HG03469 (cell line): ENCODE results near the gene CDK14.

ENCODE experiments used
- ATAC-seq: cut with Tn5 transposase; IDR thresholded peaks from one replicate; pipeline ENCODE4 v1.9.1; 2021; ENCODE audit warnings: mild to moderate bottlenecking, moderate library complexity, moderate number of reproducible peaks; ENCODE audit not compliant: unreplicated experiment

The CDK14 gene

DNA sequence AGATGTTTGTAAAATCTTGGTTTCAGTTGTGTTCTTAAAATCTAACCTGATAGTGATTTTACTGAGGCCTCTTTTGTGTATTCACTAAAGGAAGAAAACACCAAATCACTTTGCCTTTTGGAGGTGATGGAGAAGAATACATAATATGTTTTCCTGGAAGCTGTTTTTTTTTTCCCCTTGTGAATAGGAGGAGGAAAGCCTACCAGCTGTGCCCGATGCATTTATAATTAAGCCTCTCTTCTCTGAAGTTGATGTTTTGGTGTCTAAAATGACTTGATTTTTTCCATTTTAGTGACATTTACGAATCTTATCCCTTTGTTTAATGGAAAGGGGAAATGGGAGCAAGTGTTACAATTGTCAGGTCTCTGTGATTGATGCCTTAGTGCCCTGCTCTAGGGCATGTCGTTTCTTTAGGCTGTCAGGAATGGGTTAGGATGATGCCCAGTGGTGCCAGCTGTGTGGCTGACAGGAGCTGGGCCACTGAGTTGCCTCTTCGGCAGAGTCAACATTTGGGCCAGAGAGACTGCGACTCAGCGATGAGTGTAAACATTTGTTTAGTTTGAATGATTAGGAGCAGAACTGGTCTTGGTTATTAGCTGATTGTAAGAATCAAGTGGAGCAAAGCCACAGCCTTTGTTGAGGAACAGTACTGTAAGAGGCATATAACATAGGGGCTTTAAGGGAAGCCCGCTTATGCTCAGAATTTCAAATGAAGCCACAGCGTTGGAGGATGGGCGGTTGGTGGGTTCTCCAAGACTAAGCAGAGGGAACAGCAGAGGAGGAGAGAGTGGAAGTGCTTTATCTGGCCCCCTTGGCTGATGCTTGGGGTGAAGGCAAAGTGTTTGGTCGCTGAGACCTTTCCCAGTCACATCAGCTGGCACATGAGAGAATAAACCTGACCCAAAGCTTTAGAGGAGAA lies 81.6 kb downstream of the CDK14 start:
- no peak for ATAC-seq

DNA sequence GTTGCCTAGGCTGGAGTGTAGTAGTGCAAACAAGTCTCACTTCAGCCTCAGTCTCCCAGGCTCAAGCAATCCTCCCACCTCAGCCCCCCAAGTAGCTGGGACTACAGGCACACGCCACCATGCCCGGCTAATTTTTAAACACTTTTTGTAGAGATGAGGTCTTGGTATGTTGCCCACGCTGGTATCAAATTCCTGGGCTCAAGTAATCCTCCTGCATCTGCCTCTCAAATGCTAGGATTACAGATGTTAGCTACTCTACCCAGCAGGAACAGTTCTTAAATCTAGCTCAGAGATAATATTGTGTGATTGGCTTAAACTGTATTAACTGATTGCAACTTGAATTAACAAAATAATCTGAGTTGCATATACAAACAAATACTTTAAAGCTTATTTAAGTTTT lies 82.9 kb downstream of the CDK14 start:
- ATAC-seq = no peak

DNA sequence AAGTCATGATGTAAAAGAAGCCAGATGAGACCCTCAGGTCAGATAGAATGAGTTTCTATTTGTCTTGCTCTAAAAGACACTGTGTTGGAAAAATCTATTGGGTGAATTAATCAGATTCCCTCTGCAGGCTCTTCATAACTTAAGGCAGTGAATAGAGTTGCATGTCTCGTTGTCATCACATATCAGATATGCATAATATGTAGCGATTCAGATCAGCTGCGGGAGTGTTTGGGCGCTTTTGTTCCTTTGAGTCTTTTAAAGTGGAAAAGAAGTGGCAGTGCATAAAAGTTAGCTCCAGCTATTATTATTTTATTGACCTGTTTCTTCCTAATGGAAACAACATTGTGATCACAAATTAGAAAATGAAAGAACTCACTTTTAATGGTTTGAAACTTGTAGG lies 84.4 kb downstream of the CDK14 start:
- no peak for ATAC-seq

DNA sequence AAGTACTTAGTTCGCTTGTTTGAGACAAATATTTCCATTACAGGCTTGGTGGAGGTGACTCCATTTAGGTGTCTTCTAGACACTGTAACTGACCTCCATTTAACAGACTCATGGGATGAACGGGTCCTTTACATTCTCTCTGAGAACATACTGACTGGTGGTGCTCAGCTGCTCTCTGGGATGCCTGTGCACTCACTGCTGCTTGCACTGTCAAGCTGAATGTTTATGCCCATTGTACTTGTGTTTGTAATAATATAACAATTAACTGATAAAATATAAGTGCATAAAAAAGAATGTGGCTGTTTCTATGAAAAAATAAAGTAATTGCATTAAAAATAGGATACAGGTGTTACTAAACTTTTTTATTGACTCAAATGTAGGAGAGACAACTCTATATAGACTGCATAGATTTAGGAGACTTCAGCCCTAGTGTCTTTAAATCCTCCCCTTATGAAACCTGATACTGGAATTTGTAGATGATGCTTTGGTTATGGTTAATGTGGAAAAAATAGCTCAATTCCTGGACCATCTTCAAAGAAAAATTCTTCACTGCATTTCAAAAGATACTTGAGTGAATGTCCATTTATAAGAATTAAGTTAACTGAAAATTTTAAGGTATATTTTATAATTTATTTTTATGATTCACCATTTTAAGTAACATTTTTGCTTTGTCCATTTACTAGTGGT lies 85.4 kb downstream of the CDK14 start:
- no peak for ATAC-seq

DNA sequence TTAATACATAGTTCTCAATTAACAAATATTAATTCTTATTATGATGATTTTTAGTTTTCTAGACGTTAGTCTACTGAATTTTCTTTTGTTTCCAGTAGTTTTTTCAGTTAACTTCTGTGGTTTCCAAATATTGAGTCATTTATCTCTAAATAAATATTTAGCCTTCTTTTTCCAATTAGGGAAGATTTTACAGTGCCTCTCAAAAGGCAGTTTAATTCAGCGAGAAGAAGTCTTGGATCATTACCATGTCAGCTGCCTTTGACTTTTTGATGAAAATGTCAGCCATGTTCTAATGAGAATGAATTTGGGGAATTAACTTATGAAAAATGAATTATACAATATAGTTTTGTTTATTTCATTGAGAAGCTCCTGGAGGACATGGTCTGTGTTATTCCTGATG lies 90.0 kb downstream of the CDK14 start:
- no peak for ATAC-seq

DNA sequence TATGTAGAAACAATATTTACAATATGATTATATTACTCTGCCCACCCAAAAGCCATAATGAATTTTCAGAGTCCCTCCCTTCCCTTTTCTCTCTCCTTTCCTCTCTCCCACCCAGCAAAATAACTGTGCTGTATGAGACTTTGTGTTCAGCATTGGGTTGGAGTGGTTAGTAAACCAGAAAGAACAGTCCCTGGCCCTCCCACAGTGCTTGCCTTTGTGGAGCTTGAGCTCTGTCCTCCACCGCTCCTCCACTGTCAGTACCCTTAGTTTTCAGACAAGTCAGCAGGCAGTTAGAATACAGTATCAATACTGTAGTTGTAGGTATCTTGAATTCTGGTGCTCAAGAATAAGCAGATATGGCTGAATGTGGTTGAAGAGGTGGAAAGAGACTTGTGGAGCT lies 92.7 kb downstream of the CDK14 start:
- ATAC-seq = no peak

DNA sequence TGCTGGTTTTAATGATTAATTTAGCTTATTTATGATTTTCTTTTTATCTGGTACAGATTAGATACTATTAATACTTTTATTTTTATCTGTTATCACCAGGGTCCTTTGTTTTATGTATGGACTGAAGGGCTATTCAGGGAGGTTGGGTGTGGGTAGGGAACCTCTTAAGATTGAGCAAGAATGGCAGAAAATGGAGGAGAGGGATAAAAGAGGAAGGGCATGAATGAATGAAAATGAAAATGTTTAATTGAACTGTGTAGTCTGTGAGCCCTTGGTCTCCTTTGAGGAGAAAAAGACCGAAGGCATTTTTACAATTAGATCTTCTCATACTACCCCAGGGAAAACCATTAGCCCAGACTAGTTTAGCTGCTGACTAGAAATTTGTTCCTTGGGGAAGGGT lies 93.1 kb downstream of the CDK14 start:
- ATAC-seq = no peak

DNA sequence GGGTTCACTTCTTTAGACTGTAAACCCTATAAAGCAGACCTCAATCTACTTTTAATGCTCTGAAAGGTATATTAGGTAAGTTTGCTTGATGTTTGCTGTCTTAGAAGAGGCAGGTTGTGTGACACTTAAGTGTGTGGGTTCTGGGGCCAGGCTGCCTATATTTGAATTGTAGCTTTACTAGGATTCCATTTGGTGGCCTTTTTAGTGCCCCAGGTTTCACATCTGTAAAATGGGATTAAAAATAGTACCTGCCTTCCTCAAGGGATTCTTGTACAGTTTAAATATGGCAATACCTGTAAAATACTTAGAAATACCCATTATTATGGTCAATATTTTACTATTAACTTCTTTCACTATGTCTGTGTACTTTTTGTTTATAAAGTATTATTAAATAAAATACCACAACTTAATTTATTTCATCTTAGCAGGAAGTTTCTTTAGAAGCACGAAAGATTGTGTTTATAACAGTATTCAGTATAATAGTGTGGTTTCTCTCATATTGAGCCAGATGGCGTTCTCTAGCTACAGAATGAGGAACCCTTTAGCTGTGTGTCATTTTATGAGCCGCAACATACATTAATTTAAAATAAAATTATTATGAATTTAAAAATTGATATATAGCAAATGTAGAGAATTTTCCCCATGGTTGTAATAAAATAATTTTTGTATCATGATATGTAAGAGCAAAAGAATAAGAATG lies 94.2 kb downstream of the CDK14 start:
- ATAC-seq = peak; percentile 71

DNA sequence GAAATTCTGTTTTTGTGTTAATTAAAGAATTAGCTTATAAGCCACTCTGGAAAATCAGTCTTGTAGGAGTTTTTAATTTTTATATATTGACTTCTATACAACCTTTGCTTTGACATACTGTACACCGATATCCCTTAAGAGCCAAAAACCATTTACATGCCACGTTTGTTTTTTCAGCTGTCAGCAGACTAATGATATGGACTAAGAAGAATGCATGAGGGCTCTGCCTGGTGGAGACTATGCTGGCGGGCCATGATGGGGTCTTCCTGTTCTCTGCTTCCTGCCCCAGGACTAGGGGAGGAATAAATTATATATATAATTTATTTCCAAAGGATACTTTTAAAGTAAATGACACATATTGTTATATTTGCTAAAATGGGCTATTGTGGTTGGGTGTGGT lies 96.3 kb downstream of the CDK14 start:
- ATAC-seq = no peak

DNA sequence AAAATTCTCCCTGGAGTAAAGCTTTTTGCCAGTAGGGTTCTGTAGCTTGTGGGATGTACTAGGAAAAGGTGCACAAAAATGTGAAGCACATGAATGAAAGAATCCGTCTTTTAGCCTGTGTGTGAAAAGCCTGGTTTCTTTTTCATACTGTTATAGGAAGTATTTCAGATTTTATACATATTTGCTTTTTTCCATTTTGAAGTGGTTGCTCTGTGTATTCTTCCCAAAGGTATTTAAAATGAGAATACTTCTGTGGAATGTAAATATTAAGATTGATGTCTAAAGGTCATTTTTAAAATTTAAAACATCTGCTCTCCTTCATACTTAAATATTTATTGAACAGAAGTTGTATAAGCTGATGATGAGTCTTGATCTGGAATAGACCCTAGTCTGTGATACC lies 96.8 kb downstream of the CDK14 start:
- no peak for ATAC-seq

DNA sequence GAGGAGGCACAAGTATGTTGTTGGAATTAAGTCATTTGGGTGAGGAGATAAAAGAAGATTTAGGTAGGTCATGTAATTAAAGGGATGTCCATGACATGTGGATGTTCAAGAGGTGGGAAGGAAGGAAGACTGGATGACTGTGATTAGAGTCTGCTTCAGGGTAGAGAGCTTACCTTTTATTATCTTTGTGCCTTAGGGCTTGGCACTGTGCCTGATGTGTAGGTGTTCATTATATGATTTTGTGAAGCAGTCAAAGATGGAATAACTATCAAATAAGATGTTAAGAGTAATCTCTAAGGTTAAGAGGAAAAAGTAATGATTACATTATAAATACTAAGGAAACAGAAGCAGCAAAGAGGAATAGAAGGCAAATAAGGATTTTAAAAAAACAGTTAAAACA lies 97.8 kb downstream of the CDK14 start:
- no peak for ATAC-seq

DNA sequence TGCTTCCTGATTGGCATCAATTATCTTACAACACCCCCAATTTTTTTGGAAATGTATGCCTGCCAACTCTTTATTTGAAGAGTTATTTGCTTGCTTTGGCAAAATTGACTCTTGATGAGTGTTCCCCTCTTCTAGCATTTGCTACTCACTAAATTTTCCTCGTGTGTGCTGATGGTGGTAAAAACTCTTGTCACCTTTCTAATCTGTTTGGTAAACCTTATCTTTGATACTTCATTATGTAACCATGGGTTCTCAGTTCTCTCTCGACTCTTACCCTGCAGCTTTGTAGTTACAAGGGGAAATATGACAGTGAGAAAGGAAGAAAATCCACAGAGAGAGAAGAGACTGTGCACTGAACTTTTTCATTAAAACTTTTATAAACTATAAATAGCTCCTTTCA lies 102.5 kb downstream of the CDK14 start:
- ATAC-seq = no peak

DNA sequence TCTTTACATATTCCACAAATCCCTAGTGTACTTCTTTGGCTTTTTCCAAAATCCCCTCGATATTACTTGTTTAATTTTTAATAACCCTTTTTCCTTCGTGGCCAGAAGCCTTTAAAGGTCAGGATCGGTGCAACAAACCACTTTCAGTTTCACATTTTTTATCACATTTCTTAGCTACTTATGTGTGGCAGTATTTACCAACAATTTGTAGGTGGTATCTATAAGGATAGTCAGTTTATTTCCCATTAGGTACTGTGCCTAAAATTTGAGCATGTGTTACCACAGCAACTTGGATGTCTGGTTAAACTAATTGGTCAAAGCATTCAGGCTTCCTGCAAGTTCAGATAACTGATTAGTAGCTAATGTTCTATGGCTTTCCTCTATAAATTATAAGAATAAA lies 104.9 kb downstream of the CDK14 start:
- no peak for ATAC-seq

DNA sequence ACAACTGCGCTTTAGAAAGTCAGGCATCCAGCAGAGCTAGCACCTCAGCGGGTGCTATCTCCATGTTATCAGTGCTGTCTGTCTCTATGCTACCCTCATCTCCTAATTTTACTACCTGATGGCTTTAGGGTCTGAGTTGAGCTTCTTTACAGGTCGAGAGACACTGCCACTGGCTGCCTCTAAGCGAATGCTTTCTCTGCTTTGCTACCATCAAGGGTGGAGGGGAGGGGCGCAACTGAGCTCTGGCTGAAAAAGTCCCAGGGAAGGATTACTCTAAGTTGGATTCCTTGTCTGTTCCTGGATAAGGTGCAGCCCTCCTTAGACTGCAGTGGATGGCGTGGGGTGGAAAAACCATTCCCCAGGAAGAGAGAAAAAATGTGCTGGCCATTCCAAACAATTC lies 105.7 kb downstream of the CDK14 start:
- ATAC-seq = no peak

DNA sequence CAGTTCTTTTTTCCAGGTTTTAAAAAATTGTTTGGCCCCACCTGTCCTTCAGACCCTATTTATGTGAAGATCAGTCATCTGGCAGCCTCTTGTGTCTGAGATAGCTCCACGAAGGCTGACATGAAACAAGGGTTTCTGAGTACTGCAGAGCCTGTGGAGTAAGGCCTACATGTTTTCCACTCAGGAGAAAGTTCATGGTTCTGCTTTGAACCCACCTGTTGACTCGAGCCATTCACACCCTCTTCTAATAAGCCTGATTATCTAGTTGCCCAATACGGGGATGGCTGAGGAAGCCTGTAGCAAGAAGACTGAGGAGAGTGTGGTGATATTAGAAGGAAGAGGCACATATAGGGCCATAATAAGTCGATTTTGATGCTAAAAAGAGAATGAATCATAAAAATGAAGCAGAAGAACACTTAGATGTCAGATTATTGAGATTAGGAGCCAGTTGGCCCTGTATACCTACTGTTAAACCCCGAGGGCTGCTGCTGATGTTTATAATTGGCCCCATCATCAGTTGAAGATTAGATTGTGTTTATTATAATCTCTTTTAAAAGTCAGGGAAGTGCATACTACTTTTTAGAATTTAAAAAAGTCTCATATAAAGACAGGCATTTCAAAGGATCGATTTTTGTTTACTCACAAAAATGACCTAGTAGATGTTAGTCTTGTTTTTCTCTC lies 109.4 kb downstream of the CDK14 start:
- ATAC-seq = no peak

DNA sequence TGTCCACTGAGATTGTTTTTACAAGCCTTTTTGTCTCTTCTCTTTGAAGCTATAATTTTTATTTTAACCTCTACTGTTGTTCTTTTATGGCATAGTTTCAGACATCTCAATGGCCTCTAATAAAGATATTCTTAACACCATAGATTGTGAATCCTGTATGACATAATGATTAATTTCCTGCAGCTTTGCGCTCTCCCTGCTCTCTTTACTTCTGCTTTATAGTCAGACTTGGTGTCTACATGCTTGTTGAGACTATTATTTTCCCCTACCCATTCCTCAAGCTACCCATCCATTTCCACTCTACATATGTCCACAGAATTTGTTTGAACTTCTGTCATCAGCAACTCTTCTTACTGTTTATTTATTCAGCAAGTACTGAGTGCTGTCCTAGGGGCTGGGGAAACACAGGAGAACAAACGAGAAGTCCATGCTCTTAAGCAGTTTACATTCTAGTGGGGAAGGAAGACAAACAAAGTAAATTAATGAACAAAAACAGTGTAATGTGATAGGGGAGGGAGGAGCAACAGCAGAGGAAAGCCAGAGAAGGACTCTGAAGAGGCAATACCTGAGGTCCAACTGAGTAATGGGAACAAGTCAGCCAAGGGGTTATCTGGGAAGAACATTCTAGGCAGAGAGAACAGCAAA lies 110.1 kb downstream of the CDK14 start:
- no peak for ATAC-seq

DNA sequence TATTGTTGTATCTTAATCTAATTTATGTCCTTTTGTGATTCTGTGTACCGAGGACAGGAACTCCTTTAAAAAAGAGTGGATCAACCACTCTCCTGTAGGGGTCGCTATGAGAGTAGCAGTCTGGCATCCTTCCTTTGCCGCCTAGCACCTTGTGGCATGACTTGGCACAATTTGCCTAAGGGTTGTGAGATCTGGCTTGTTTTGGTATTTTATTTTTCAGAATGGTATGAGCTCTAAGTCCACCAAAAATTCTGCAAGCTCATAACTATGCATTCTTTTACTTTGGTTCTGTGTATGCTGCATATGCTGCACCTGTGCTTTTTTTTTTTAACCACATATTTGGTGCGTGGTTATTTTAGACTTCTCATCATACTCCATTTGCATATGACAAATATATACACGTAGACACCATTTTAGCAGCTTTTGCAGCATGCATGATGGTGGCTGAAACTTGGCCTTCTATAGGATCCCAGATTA lies 112.8 kb downstream of the CDK14 start:
- peak; percentile 59 for ATAC-seq

DNA sequence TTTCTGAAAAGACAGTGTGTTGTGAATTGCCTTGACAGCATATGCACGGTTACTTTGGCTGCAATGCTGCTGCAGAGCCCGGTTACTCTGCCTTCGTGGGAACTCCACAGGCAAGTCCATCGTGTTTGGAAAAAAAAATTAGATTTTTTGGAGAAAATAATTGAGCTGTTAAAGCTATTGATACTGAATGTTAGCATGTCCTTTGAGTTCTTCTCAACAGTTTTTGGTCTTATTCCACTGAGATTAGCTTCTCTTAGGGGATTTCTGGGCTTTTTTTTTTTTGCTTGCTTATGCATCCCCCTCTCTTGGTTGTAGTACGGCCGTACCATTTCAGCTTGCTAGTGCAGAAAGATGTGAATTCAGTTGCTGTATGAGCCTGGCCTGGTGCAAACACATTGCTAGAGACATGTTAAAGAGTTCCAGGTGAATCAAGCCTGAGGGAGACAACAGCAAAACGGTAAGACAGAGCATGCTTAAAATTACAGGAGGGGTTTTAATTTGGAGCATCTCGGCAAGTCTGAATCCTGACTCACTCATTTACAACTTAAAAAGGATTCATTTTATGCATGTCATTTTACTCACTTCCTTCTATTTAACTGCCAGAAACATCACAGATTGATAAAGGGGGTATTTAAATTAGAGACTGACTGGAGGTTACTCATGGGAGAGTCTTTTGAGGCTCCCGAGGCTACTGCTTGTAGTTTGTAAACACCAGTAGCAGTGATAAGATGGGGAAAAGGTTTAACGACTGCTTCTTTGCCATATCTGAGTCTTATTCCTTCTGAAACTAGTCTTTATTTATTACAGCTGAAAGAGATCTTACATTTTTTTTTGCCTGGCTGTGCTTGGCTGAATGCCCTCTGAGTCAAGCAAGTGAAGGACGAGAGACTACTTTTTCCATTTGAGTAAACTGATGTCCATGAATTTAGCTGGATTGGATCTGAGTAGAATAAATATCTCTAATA lies 113.7 kb downstream of the CDK14 start:
- ATAC-seq = peak; percentile 26

DNA sequence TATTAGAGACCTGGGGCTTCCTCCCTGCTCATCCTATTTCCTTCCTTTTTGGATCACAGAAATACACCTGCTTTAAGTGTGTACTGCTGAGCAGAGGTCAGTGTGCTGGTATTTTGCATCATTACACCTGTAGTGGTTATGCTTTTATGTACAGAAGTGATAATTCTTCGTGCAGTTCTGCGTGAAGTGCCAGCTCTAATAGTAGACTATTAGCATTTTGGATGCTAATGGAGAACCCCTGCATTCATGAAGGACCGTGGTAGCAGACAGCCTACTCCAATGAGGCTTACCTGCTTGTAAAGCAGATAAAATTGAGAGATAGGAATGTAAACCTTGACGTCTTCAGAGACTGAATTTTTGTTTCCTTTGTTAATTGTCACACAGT lies 114.3 kb downstream of the CDK14 start:
- no peak for ATAC-seq
